ENCODE data around the gene MACROD1. TPM values are rescaled to one million over a fixed set of nuclear protein-coding genes. Genes with fewer than 3 reads are reported as not detected.

Gene MACROD1
- total and polyA plus RNA-seq, 9 of the 15 experiments (the other 6 are each of a cell fraction or from before 2014, with no cell fraction given) = 1.1 to 60.0 (median 26.4) TPM

DNA sequence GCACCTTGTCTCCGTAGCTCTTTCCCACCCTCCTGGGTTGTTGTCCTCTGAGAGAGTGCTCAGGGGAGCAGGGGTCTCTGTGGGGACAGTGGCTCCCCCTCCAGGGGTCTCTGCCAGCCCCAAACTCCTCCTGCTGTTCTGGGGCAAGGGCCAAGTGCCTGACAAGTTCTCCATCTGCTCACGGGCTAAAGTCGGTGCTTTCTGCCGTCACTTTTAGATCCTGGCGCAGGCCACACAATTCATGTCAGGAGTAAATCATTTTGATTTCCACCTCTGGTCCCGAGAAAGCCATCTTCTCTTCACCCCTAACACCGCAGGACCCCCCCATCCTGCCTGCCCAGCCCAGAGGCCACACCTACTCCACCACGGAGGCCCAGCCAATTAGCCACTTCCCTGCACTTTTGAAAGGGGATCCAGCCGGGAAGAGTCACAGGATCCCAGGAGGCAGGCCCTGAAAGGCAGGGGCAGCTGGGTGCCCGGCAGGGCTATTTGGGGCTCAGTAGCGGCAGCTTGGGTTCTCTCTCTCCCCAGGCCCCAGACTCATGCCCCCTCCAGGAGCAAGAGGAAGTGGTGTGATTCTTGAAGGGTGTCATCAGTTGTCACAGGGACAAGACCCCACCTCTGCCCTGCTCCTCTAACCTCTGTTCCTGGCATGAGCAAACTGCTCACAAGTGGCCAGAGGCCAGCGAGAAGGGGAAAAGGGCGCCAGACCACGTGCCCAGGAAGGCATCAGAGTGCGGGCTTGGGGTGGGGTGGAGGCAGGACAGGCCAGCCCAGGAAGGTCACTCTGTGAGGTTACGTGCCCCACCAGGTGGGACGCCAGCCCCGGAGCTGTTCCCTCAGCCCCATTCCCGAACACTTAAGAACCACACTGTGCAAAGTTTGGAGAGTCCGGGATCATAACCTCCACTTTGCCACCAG is 1.3 kb downstream of the MACROD1 start (continued):
- TF ChIP-seq ARID2 (IDR thresholded peaks at IDR 0.05) = no peak
- no peak for TF ChIP-seq WHSC1 (IDR thresholded peaks at IDR 0.05; ENCODE audit: low read length)
- TF ChIP-seq, protein P1, sequence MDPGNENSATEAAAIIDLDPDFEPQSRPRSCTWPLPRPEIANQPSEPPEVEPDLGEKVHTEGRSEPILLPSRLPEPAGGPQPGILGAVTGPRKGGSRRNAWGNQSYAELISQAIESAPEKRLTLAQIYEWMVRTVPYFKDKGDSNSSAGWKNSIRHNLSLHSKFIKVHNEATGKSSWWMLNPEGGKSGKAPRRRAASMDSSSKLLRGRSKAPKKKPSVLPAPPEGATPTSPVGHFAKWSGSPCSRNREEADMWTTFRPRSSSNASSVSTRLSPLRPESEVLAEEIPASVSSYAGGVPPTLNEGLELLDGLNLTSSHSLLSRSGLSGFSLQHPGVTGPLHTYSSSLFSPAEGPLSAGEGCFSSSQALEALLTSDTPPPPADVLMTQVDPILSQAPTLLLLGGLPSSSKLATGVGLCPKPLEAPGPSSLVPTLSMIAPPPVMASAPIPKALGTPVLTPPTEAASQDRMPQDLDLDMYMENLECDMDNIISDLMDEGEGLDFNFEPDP (CRISPR knock-in tag; IDR thresholded peaks at IDR 0.05) = no peak
- no peak for TF ChIP-seq EWSR1 (IDR thresholded peaks at IDR 0.05; ENCODE audit: borderline replicate concordance, low read depth, partially characterized antibody)
- TF ChIP-seq TCF7L2 (IDR thresholded peaks at IDR 0.05; ENCODE audit: low read depth, low read length) = no peak
- TF ChIP-seq ZNF354B (CRISPR knock-in tag; IDR thresholded peaks at IDR 0.05) = no peak
- TF ChIP-seq, protein P2, sequence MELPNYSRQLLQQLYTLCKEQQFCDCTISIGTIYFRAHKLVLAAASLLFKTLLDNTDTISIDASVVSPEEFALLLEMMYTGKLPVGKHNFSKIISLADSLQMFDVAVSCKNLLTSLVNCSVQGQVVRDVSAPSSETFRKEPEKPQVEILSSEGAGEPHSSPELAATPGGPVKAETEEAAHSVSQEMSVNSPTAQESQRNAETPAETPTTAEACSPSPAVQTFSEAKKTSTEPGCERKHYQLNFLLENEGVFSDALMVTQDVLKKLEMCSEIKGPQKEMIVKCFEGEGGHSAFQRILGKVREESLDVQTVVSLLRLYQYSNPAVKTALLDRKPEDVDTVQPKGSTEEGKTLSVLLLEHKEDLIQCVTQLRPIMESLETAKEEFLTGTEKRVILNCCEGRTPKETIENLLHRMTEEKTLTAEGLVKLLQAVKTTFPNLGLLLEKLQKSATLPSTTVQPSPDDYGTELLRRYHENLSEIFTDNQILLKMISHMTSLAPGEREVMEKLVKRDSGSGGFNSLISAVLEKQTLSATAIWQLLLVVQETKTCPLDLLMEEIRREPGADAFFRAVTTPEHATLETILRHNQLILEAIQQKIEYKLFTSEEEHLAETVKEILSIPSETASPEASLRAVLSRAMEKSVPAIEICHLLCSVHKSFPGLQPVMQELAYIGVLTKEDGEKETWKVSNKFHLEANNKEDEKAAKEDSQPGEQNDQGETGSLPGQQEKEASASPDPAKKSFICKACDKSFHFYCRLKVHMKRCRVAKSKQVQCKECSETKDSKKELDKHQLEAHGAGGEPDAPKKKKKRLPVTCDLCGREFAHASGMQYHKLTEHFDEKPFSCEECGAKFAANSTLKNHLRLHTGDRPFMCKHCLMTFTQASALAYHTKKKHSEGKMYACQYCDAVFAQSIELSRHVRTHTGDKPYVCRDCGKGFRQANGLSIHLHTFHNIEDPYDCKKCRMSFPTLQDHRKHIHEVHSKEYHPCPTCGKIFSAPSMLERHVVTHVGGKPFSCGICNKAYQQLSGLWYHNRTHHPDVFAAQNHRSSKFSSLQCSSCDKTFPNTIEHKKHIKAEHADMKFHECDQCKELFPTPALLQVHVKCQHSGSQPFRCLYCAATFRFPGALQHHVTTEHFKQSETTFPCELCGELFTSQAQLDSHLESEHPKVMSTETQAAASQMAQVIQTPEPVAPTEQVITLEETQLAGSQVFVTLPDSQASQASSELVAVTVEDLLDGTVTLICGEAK (IDR thresholded peaks at IDR 0.05) = no peak
- TF ChIP-seq, protein P2 (CRISPR knock-in tag; IDR thresholded peaks at IDR 0.05) = no peak
- TF ChIP-seq, protein P3, sequence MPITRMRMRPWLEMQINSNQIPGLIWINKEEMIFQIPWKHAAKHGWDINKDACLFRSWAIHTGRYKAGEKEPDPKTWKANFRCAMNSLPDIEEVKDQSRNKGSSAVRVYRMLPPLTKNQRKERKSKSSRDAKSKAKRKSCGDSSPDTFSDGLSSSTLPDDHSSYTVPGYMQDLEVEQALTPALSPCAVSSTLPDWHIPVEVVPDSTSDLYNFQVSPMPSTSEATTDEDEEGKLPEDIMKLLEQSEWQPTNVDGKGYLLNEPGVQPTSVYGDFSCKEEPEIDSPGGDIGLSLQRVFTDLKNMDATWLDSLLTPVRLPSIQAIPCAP (CRISPR knock-in tag; IDR thresholded peaks at IDR 0.05; ENCODE audit: borderline replicate concordance) = no peak
- TF ChIP-seq ZNF263 (CRISPR knock-in tag; IDR thresholded peaks at IDR 0.05; ENCODE audit: borderline replicate concordance) = no peak
- TF ChIP-seq BRCA1 (IDR thresholded peaks at IDR 0.05) = no peak
- TF ChIP-seq BRCA1 (CRISPR knock-in tag; IDR thresholded peaks at IDR 0.05) = 0 out of 2 replicates have a peak, but pooled peaks have one; percentile 31
- no peak for TF ChIP-seq FOS (IDR thresholded peaks at IDR 0.05; ENCODE audit: extremely low read depth, insufficient read length)
- TF ChIP-seq BRF1 (IDR thresholded peaks at IDR 0.05; ENCODE audit: borderline replicate concordance, extremely low read depth, insufficient read length) = no peak
- TF ChIP-seq ZNF224 (CRISPR knock-in tag; IDR thresholded peaks at IDR 0.05) = no peak
